RWPE2 (cell line): Measurements from ENCODE around the gene IGSF23.

ENCODE experiments used
- ATAC-seq: fragments of 200-7000 bp; cut with Tn5 transposase; 3 replicates; pipeline ENCODE4 v1.9.1; 2021; ENCODE audit warnings: low read depth
- DNase-seq: peaks from one replicate; pipeline ENCODE4 v3.0.0-alpha.2; 2020; ENCODE audit warnings: low spot score
- H3K27ac ChIP-seq: fragments of 450-650 bp; 2 replicates; pipeline ENCODE4 v1.5.1; 2017; ENCODE audit warnings: mild to moderate bottlenecking; ENCODE audit not compliant: poor library complexity, severe bottlenecking
- H3K27me3 ChIP-seq: fragments of 250-450 bp; sonication (Bioruptor Pico); 2 replicates; pipeline ENCODE4 v1.5.1; 2021; ENCODE audit warnings: mild to moderate bottlenecking, moderate library complexity; ENCODE audit not compliant: insufficient read depth, poor library complexity, severe bottlenecking
- H3K36me3 ChIP-seq: fragments of 250-450 bp; sonication (Bioruptor Pico); 2 replicates; pipeline ENCODE4 v1.5.1; 2020; ENCODE audit warnings: low read depth, mild to moderate bottlenecking, moderate library complexity
- H3K4me1 ChIP-seq: fragments of 250-450 bp; sonication (Bioruptor Pico); 2 replicates; pipeline ENCODE4 v1.5.1; 2021; ENCODE audit warnings: mild to moderate bottlenecking, moderate library complexity; ENCODE audit not compliant: insufficient read depth, poor library complexity, severe bottlenecking
- H3K4me3 ChIP-seq: fragments of 250-450 bp; sonication (Bioruptor Pico); 2 replicates; pipeline ENCODE4 v1.5.1; 2021; ENCODE audit warnings: mild to moderate bottlenecking, moderate library complexity; ENCODE audit not compliant: severe bottlenecking
- H3K9me3 ChIP-seq: fragments of 250-450 bp; sonication (Bioruptor Pico); 2 replicates; pipeline ENCODE4 v1.5.1; 2021; ENCODE audit warnings: mild to moderate bottlenecking, moderate library complexity; ENCODE audit not compliant: severe bottlenecking
- TF ChIP-seq, protein P1 (sequence below): fragments of 450-650 bp; IDR thresholded peaks from one replicate; pipeline ENCODE4 v1.5.1; 2017; ENCODE audit warnings: mild to moderate bottlenecking, moderate library complexity; ENCODE audit not compliant: poor library complexity, severe bottlenecking

IGSF23 gene

GRCh38 chr19:44661205-44661604 is 47.8 kb downstream of the IGSF23 start:
- peaks cover 73% of the 10 kb centered on the region for H3K36me3 ChIP-seq
- ATAC-seq (no peak), DNase-seq (no peak)
- no peak overlapping the region for H3K27ac ChIP-seq
- H3K4me1 ChIP-seq, result no peaks in the 10 kb centered on the region
- H3K9me3 ChIP-seq, result no peaks in the 10 kb centered on the region
- TF ChIP-seq, protein P1, sequence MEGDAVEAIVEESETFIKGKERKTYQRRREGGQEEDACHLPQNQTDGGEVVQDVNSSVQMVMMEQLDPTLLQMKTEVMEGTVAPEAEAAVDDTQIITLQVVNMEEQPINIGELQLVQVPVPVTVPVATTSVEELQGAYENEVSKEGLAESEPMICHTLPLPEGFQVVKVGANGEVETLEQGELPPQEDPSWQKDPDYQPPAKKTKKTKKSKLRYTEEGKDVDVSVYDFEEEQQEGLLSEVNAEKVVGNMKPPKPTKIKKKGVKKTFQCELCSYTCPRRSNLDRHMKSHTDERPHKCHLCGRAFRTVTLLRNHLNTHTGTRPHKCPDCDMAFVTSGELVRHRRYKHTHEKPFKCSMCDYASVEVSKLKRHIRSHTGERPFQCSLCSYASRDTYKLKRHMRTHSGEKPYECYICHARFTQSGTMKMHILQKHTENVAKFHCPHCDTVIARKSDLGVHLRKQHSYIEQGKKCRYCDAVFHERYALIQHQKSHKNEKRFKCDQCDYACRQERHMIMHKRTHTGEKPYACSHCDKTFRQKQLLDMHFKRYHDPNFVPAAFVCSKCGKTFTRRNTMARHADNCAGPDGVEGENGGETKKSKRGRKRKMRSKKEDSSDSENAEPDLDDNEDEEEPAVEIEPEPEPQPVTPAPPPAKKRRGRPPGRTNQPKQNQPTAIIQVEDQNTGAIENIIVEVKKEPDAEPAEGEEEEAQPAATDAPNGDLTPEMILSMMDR, result no peak
- H3K4me3 ChIP-seq, result no peak overlapping the region
- H3K27me3 ChIP-seq, result no peaks in the 10 kb centered on the region

DNA sequence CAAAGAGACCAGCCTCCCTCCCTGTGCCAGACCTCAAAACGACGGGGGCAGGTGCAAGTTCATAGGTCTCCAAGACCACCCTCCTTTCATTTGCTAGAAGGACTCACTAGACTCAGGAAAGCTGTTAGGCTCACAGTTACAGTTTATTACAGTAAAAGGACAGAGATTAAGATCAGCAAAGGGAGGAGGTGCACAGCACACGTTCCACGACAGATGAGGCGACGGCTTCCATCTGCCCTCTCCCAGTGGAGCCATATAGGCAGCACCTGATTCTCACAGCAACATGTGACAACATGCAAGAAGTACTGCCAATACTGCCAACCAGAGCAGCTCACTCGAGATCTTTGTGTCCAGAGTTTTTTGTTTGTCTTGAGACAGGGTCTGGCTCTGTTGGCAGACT is 48.5 kb downstream of the IGSF23 start:
- DNase-seq, result no peak
- no peak for ATAC-seq
- Histone ChIP-seq H3K27ac (no peak overlapping the region), H3K36me3 (peaks cover 66% of the 10 kb centered on the region), H3K27me3 (no peaks in the 10 kb centered on the region), H3K4me1 (no peaks in the 10 kb centered on the region), H3K4me3 (no peak overlapping the region), H3K9me3 (no peaks in the 10 kb centered on the region)
- TF ChIP-seq, protein P1, result no peak

GRCh38 chr19:44662691-44663385 is 49.5 kb downstream of the IGSF23 start:
- peaks cover 56% of the 10 kb centered on the region for H3K36me3 ChIP-seq
- H3K27ac ChIP-seq, result no peak overlapping the region
- H3K9me3 ChIP-seq, result no peaks in the 10 kb centered on the region

DNA sequence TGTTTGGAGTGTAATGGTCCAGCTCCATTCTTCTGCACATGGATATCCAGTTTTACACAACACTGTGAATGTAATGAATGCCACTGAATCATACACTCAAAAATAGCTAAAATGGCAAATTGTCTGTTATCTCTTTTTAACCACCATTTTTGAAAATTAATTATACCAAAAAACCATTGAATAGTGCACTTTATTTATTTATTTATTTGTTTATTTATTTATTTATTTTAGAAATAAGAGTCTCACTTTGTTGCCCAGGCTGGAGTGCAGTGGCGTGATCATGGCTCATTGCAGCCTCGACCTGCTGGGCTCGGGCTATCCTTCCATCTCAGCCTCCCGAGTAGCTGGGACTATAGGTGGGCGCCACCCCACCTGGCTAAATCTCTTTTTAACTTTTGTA is 50.6 kb downstream of the IGSF23 start:
- no peaks in the 10 kb centered on the region for H3K4me1 ChIP-seq
- TF ChIP-seq, protein P1, result no peak
- no peak overlapping the region for H3K4me3 ChIP-seq
- H3K36me3 ChIP-seq, result peaks cover 45% of the 10 kb centered on the region
- DNase-seq (no peak), ATAC-seq (no peak)
- no peaks in the 10 kb centered on the region for H3K27me3 ChIP-seq
- H3K9me3 ChIP-seq, result no peaks in the 10 kb centered on the region
- H3K27ac ChIP-seq, result no peak overlapping the region

More at GRCh38 chr19:44662691-44663385, 49.5 kb downstream of the IGSF23 start:
- ATAC-seq, result no peak
- H3K27me3 ChIP-seq, result no peaks in the 10 kb centered on the region
- DNase-seq, result no peak
- no peak overlapping the region for H3K4me3 ChIP-seq
- TF ChIP-seq, protein P1, result no peak
- H3K4me1 ChIP-seq, result no peaks in the 10 kb centered on the region

DNA sequence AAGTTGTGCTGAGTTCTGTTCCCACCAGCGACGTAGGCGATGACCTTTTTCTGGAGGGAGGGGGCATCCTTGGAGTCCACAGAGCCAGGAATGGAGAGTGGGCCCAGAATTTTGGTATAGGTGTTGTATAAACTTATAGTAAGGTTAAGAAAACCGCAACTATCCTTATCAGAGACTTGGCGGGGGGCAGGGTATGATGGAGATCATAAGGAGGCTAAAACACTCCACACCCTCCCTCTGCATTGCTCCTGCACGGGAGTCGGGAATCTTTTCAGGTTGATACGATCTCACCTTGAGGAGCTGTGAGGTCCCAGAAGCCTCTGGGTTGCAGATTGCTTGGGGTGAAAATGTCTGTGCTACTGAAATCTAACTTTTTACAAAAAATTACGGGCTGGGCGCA is 51.6 kb downstream of the IGSF23 start:
- TF ChIP-seq, protein P1, result no peak
- no peaks in the 10 kb centered on the region for H3K9me3 ChIP-seq
- no peak for ATAC-seq
- H3K36me3 ChIP-seq, result peaks cover 35% of the 10 kb centered on the region
- DNase-seq, result no peak
- no peaks in the 10 kb centered on the region for H3K27me3 ChIP-seq
- no peak overlapping the region for H3K4me3 ChIP-seq
- no peaks in the 10 kb centered on the region for H3K4me1 ChIP-seq
- H3K27ac ChIP-seq, result no peak overlapping the region
